Activated T-helper 17 cell treated with anti-CD3 and anti-CD28 coated beads, Interleukin-2, amount 50 U/mL, for 72 hours (primary cell): ENCODE data around the gene KIF15. TPM values are rescaled to one million over a fixed set of nuclear protein-coding genes. Genes with fewer than 3 reads are reported as not detected.

Experiments
- ATAC-seq: fragments of 150-1000 bp; cut with Tn5 transposase; replicated peaks from 2 replicates; pipeline ENCODE4 v1.10.0; 2021; ENCODE audit warnings: mild to moderate bottlenecking, moderate library complexity
- H3K27ac Mint-ChIP-seq: one replicate; pipeline ENCODE4 v1.8.0; 2022; ENCODE audit warnings: mixed read lengths
- H3K27me3 Mint-ChIP-seq: one replicate; pipeline ENCODE4 v1.8.0; 2022; ENCODE audit warnings: mixed read lengths
- H3K36me3 Mint-ChIP-seq: one replicate; pipeline ENCODE4 v1.8.0; 2022; ENCODE audit warnings: low read depth, mild to moderate bottlenecking, mixed read lengths
- H3K4me1 Mint-ChIP-seq: one replicate; pipeline ENCODE4 v1.8.0; 2022; ENCODE audit warnings: mixed read lengths
- H3K4me3 Mint-ChIP-seq: one replicate; pipeline ENCODE4 v1.8.0; 2022; ENCODE audit warnings: mild to moderate bottlenecking, mixed read lengths
- H3K9me3 Mint-ChIP-seq: one replicate; pipeline ENCODE4 v1.8.0; 2022; ENCODE audit warnings: mixed read lengths
- total RNA-seq, 2 donors: library from RNA; stranded (reverse); gene quantifications; one replicate each; pipeline ENCODE4 v1.2.3, GENCODE V29; 2022

Gene KIF15, protein sequence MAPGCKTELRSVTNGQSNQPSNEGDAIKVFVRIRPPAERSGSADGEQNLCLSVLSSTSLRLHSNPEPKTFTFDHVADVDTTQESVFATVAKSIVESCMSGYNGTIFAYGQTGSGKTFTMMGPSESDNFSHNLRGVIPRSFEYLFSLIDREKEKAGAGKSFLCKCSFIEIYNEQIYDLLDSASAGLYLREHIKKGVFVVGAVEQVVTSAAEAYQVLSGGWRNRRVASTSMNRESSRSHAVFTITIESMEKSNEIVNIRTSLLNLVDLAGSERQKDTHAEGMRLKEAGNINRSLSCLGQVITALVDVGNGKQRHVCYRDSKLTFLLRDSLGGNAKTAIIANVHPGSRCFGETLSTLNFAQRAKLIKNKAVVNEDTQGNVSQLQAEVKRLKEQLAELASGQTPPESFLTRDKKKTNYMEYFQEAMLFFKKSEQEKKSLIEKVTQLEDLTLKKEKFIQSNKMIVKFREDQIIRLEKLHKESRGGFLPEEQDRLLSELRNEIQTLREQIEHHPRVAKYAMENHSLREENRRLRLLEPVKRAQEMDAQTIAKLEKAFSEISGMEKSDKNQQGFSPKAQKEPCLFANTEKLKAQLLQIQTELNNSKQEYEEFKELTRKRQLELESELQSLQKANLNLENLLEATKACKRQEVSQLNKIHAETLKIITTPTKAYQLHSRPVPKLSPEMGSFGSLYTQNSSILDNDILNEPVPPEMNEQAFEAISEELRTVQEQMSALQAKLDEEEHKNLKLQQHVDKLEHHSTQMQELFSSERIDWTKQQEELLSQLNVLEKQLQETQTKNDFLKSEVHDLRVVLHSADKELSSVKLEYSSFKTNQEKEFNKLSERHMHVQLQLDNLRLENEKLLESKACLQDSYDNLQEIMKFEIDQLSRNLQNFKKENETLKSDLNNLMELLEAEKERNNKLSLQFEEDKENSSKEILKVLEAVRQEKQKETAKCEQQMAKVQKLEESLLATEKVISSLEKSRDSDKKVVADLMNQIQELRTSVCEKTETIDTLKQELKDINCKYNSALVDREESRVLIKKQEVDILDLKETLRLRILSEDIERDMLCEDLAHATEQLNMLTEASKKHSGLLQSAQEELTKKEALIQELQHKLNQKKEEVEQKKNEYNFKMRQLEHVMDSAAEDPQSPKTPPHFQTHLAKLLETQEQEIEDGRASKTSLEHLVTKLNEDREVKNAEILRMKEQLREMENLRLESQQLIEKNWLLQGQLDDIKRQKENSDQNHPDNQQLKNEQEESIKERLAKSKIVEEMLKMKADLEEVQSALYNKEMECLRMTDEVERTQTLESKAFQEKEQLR (N-terminal part only)
- total RNA-seq: 10 to 100 TPM; 25.3 to 34.7 TPM

GRCh38 chr3:44761424-44762169 lies at the start of gene KIF15, which contains the start of gene KIAA1143:
Gene KIF15, plus strand, starts transcription at chr3:44761794. Its CDS starts 72 bp downstream, at chr3:44761866.
Gene KIAA1143, minus strand, starts transcription at chr3:44761619. Its CDS starts 17 bp downstream, at chr3:44761602.
- peak within 1 kb of the TSS; percentile 88 for H3K4me3 Mint-ChIP-seq
- ATAC-seq: peak; percentile 99
- peaks cover 15% of the 10 kb centered on the region for H3K4me1 Mint-ChIP-seq
- no peaks in the 10 kb centered on the region for H3K27me3 Mint-ChIP-seq
- peaks cover 3% of the 10 kb centered on the region for H3K9me3 Mint-ChIP-seq
- H3K27ac Mint-ChIP-seq: peak within 1 kb of the TSS; percentile 74
- H3K36me3 Mint-ChIP-seq: peaks cover 51% of the 10 kb centered on the region

DNA sequence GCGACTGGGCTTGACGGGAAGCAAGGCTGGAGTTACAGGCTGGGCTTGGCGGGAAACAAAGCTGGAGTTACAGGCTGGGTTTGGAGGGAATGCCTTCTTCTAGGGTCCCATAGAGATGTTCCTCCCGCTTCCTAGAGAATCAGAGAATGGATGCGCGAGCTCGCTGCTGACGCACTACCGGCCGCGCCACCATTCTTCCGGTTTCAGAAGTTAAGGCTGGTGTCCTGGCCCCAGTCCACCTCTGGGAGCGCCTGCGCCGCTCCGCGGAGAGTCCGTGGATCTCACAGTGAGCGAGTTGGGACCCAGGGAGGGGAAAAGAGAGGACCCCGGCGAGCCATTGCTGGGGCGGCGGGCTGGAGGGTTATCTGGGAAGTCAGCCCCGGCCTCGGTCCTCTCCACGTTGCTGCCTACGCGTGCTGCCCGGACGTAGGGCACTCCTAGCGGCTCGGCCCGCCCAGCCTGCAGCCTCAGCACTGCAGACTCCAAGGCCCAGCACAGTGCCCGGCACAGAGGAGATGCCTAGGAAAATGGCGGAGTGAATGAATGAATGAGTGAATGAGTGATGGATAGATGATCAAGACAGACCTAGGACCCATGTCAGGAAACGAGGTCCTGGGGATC lies 49.0 kb upstream of the KIF15 start, which contains the start of gene ZNF502:
TSS of gene ZNF502 (plus strand) at position 206 of the 621 bp plus-strand sequence. CDS start 7,602 bp downstream, outside the sequence.
- Mint-ChIP-seq H3K9me3 (peaks cover 17% of the 10 kb centered on the region), H3K27me3 (peaks cover 11% of the 10 kb centered on the region), H3K36me3 (peaks cover 11% of the 10 kb centered on the region), H3K4me3 (peak within 1 kb of the TSS; percentile 85), H3K4me1 (no peaks in the 10 kb centered on the region), H3K27ac (peak within 1 kb of the TSS; percentile 73)
- peak; percentile 78 for ATAC-seq

GRCh38 chr3:44721231-44722102 lies 40.1 kb upstream of the KIF15 start:
- Mint-ChIP-seq H3K36me3 (peaks cover 39% of the 10 kb centered on the region), H3K4me1 (no peaks in the 10 kb centered on the region), H3K27me3 (no peaks in the 10 kb centered on the region), H3K4me3 (no peak overlapping the region), H3K27ac (no peak overlapping the region), H3K9me3 (peaks cover 50% of the 10 kb centered on the region)
- no peak for ATAC-seq

- H3K4me3 Mint-ChIP-seq: no peak overlapping the region
- H3K4me1 Mint-ChIP-seq: no peaks in the 10 kb centered on the region
- peaks cover 46% of the 10 kb centered on the region for H3K9me3 Mint-ChIP-seq
- peaks cover 34% of the 10 kb centered on the region for H3K36me3 Mint-ChIP-seq
- ATAC-seq: no peak
- no peaks in the 10 kb centered on the region for H3K27me3 Mint-ChIP-seq
- no peak overlapping the region for H3K27ac Mint-ChIP-seq
Observed at GRCh38 chr3:44722103-44722401, 39.5 kb upstream of the KIF15 start.

- H3K36me3 Mint-ChIP-seq: peaks cover 46% of the 10 kb centered on the region
- H3K4me1 Mint-ChIP-seq: peaks cover 7% of the 10 kb centered on the region
- peaks cover 45% of the 10 kb centered on the region for H3K9me3 Mint-ChIP-seq
- H3K27me3 Mint-ChIP-seq: no peaks in the 10 kb centered on the region
- H3K27ac Mint-ChIP-seq: peak within 1 kb of the TSS; percentile 89
- peak; percentile 99 for ATAC-seq
- peak within 1 kb of the TSS; percentile 98 for H3K4me3 Mint-ChIP-seq
Observed at GRCh38 chr3:44729384-44729910, 32.1 kb upstream of the KIF15 start, which contains the start of gene ZNF501. Gene ZNF501, plus strand, starts transcription at chr3:44729635. Its CDS starts 4,787 bp downstream, at chr3:44734422.

DNA sequence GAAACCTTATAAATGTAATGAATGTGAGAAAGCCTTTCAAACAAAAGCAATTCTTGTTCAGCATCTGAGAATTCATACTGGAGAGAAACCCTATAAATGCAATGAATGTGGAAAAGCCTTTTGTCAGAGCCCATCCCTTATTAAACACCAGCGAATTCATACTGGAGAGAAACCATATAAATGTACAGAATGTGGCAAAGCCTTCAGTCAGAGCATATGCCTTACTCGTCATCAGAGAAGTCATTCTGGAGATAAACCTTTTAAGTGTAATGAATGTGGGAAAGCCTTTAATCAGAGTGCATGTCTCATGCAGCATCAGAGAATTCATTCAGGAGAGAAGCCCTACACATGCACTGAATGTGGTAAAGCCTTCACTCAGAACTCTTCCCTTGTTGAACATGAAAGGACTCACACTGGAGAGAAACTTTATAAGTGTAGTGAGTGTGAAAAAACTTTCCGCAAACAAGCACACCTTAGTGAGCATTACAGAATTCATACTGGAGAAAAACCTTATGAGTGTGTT lies 26.9 kb upstream of the KIF15 start:
- no peak for ATAC-seq
- H3K36me3 Mint-ChIP-seq: peaks cover 40% of the 10 kb centered on the region
- no peak overlapping the region for H3K27ac Mint-ChIP-seq
- peaks cover under 1% of the 10 kb centered on the region for H3K4me1 Mint-ChIP-seq
- H3K4me3 Mint-ChIP-seq: no peak overlapping the region
- no peaks in the 10 kb centered on the region for H3K27me3 Mint-ChIP-seq
- peaks cover 41% of the 10 kb centered on the region for H3K9me3 Mint-ChIP-seq

DNA sequence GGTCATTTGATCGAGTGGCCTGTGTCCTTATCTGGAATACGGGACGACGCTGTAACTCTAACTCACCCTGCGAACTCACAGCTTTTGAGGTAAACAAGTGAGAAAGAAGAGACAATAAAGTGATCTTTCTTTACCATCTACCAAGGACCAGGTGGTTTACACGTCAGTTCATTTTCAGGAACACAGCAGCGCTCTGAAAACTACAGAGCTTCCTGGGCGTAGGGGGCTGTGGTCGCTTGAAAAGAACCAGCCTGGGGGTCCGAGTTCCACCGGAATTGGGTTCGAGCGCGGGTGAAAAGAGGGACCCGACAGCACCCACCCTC lies 532 bp upstream of the KIF15 start:
- H3K9me3 Mint-ChIP-seq: peaks cover 3% of the 10 kb centered on the region
- H3K27ac Mint-ChIP-seq: peak overlapping the region; percentile 74
- H3K27me3 Mint-ChIP-seq: no peaks in the 10 kb centered on the region
- peaks cover 52% of the 10 kb centered on the region for H3K36me3 Mint-ChIP-seq
- peaks cover 15% of the 10 kb centered on the region for H3K4me1 Mint-ChIP-seq
- ATAC-seq: peak; percentile 6
- peak overlapping the region; percentile 88 for H3K4me3 Mint-ChIP-seq

GRCh38 chr3:44762170-44762677 lies 630 bp downstream of the KIF15 start:
- Mint-ChIP-seq H3K4me3 (peak overlapping the region; percentile 88), H3K27ac (peak overlapping the region; percentile 74), H3K27me3 (no peaks in the 10 kb centered on the region), H3K4me1 (peaks cover 11% of the 10 kb centered on the region), H3K9me3 (peaks cover under 1% of the 10 kb centered on the region), H3K36me3 (peaks cover 47% of the 10 kb centered on the region)
- ATAC-seq: no peak

DNA sequence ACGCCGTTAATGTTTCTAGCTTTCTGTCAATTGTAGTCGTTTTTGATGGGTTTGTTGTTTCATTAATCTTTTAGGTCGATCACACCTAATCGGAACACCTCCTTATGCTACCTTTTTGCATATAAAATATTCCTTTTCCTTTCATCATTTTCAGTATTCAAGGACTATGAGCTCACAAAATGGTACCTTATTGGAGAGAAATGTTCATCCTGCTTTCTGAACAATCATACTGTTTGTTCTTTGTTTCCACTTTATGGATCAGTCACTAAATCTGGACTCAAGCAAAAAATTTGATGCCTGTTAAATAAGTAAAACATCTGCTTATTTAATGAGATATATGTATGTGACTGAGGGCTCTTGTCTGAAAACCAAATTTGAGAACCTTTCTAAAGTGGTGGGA lies 1.1 kb downstream of the KIF15 start:
- Mint-ChIP-seq H3K4me1 (peaks cover 7% of the 10 kb centered on the region), H3K36me3 (peaks cover 42% of the 10 kb centered on the region), H3K9me3 (no peaks in the 10 kb centered on the region), H3K27me3 (no peaks in the 10 kb centered on the region), H3K4me3 (peak overlapping the region; percentile 88), H3K27ac (peak overlapping the region; percentile 74)
- ATAC-seq: no peak

DNA sequence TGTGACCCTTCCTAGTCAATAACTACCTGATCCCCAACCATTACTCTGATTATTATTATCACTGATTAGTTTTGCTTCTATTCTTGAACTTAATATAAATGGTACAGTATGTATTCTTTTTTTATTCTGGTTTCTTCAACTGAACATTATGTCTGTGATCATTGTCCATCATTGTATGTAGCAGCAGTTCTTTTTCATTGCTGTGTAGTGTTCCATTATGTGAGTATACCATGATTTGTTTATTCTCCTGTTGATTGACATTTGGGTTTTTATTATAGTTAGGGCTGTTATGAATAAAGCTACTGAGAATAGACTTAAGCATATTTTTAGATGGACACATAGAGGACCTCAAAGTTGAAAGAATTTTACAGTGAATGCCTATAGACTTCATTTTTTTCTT lies 2.7 kb downstream of the KIF15 start:
- H3K27me3 Mint-ChIP-seq: no peaks in the 10 kb centered on the region

DNA sequence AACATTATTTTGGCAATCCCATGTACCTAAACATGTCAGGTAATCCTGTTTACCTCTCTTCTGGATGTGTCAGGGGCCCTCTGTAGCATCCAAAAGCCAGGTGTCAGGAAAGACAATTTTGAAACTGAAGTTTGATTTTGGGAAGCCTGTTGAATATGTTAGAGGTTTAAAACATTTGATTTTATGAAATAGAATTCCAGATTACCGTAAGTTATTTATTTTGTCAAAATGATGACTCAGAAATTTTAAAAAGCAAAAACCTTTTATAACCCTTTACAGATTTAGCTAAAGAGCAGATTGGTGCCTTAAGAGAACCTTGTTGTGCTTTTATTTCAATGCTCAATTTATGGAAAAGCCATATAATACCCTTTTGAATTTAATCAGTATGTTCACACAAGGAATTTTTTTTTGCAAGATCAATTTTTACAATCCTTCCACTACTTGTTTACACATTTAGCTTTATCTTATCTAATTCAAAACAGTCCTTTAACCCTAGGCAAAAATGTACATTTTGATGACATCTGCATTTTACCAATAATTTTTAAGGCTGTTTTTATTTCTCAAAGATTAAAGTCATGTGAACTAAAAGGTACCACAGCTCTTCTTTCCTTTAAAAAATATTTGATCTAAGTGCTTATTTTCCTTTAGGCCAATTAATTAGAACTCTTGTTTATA lies 10.0 kb downstream of the KIF15 start:
- ATAC-seq: no peak
- Mint-ChIP-seq H3K9me3 (peaks cover 6% of the 10 kb centered on the region), H3K27me3 (no peaks in the 10 kb centered on the region), H3K27ac (no peak overlapping the region), H3K4me3 (no peak overlapping the region), H3K4me1 (no peaks in the 10 kb centered on the region), H3K36me3 (peaks cover 25% of the 10 kb centered on the region)

More for the DNA sequence above, 2.7 kb downstream of the KIF15 start:
- no peak overlapping the region for H3K4me3 Mint-ChIP-seq
- ATAC-seq: no peak
- no peak overlapping the region for H3K27ac Mint-ChIP-seq
- no peaks in the 10 kb centered on the region for H3K9me3 Mint-ChIP-seq
- peaks cover 27% of the 10 kb centered on the region for H3K36me3 Mint-ChIP-seq
- H3K4me1 Mint-ChIP-seq: no peaks in the 10 kb centered on the region
